ENCODE measurements around the gene EFHD2. TPM values are rescaled to one million over a fixed set of nuclear protein-coding genes. Genes with fewer than 3 reads are reported as not detected.
A peak's percentile ranks its signal among the peaks of the same experiment; 100 is the strongest.
"Not testable (repeated sequence)": the region's sequence is repeated elsewhere in the genome, so short reads cannot be mapped to it uniquely, and the experiment has no call there.

The EFHD2 gene
- total RNA-seq, 1 donor from 2014 or later, result 64.3 TPM

DNA sequence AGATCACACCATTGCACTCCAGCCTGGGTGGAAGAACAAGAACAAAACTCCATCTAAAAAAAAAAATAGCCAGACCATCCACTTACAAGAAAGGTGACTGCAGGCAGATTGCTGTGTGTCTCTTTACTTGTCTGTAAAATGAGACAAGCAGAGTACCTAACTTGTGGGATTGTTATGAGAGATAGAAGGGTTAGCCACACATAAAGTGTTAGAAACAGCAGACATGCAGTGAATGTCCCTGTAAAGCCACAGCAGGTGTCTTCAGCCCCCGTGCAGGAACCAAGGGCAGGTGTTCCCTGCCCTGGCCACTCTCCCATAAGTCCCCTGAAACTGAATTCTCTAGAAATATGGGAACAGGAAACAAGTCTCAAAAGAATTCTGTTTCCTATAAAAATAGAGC is 40.8 kb upstream of the EFHD2 start:
- H3K4me3 ChIP-seq, result no peak overlapping the region
- ATAC-seq (no peak), DNase-seq (no peak)
- H3K4me1 ChIP-seq, result peaks cover 11% of the 10 kb centered on the region
- no peak overlapping the region for H3K27ac ChIP-seq
- H3K9me3 ChIP-seq, result no peaks in the 10 kb centered on the region
- no peaks in the 10 kb centered on the region for H3K27me3 ChIP-seq
- TF ChIP-seq, protein P1, sequence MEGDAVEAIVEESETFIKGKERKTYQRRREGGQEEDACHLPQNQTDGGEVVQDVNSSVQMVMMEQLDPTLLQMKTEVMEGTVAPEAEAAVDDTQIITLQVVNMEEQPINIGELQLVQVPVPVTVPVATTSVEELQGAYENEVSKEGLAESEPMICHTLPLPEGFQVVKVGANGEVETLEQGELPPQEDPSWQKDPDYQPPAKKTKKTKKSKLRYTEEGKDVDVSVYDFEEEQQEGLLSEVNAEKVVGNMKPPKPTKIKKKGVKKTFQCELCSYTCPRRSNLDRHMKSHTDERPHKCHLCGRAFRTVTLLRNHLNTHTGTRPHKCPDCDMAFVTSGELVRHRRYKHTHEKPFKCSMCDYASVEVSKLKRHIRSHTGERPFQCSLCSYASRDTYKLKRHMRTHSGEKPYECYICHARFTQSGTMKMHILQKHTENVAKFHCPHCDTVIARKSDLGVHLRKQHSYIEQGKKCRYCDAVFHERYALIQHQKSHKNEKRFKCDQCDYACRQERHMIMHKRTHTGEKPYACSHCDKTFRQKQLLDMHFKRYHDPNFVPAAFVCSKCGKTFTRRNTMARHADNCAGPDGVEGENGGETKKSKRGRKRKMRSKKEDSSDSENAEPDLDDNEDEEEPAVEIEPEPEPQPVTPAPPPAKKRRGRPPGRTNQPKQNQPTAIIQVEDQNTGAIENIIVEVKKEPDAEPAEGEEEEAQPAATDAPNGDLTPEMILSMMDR (IDR thresholded peaks at IDR 0.05), result no peak
- H3K36me3 ChIP-seq, result no peaks in the 10 kb centered on the region
- intact Hi-C loops (cut with DNase I), result no loop called here

DNA sequence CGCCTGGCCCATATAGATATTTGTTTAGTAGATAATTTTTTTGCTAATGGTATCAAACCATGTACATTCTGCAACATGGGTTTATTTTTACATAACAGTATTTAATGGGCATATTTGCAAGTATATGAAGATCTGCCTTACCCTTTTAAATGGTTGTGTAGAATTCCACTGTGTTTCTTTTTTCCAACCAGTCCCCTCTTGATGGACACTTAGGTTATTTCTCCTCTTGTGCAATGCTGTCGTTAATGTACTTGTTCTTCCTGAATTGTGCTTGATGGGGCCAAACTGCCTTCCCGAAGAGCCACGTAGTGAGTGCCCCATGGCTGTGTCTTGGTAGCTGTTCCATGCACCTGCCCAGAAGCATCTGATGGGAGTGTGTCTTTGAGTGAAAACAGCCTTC is 39.4 kb upstream of the EFHD2 start:
- intact Hi-C loops (cut with DNase I), result no loop called here
- no peak for ATAC-seq

DNA sequence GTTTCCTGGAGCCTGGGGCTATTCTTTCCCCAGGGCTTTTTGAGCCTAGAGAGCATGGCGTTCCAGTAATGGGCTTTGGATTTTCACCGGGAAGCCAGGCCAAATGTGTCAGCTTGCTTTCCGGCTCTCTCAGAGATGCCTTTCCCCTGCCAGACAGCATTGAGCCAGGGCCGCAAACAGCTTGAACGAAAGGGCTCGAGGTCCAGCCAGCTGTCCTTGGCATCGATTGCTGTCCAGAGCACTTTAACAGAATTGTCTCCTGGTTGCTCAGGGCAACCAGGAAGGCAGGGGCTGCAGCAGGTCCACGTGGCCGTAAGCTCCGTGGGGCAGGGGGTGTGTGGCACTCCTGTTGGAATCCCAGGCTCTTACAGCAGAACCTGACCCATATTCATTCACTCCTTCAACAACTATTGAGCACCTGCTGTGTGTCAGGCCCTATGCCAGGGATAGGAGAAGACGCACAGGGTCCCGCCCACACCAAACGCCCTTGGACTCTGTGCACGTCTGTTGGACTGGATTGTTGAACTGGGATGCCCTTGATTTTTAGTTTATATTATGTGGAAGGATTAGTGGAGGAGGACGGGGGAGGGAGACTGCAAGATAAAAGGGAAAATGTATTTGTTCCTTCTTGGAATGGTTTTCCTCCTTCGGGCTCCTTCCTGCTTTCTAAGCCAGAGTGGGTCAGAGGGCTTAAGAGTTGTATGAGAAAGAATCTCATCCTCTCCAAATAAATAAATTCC is 38.7 kb upstream of the EFHD2 start:
- H3K27me3 ChIP-seq, result no peaks in the 10 kb centered on the region
- intact Hi-C loops (cut with DNase I), result no loop called here
- no peak for DNase-seq
- no peaks in the 10 kb centered on the region for H3K9me3 ChIP-seq
- ATAC-seq, result peak; percentile 35
- H3K27ac ChIP-seq, result no peak overlapping the region
- no peak overlapping the region for H3K4me3 ChIP-seq
- TF ChIP-seq, protein P1 (IDR thresholded peaks at IDR 0.05), result no peak
- no peaks in the 10 kb centered on the region for H3K36me3 ChIP-seq
- peaks cover 11% of the 10 kb centered on the region for H3K4me1 ChIP-seq

More for the DNA sequence above, 39.4 kb upstream of the EFHD2 start:
- DNase-seq, result no peak
- Histone ChIP-seq H3K27me3 (no peaks in the 10 kb centered on the region), H3K4me1 (peaks cover 11% of the 10 kb centered on the region), H3K27ac (no peak overlapping the region), H3K36me3 (no peaks in the 10 kb centered on the region), H3K4me3 (no peak overlapping the region), H3K9me3 (no peaks in the 10 kb centered on the region)
- TF ChIP-seq, protein P1 (IDR thresholded peaks at IDR 0.05), result no peak

DNA sequence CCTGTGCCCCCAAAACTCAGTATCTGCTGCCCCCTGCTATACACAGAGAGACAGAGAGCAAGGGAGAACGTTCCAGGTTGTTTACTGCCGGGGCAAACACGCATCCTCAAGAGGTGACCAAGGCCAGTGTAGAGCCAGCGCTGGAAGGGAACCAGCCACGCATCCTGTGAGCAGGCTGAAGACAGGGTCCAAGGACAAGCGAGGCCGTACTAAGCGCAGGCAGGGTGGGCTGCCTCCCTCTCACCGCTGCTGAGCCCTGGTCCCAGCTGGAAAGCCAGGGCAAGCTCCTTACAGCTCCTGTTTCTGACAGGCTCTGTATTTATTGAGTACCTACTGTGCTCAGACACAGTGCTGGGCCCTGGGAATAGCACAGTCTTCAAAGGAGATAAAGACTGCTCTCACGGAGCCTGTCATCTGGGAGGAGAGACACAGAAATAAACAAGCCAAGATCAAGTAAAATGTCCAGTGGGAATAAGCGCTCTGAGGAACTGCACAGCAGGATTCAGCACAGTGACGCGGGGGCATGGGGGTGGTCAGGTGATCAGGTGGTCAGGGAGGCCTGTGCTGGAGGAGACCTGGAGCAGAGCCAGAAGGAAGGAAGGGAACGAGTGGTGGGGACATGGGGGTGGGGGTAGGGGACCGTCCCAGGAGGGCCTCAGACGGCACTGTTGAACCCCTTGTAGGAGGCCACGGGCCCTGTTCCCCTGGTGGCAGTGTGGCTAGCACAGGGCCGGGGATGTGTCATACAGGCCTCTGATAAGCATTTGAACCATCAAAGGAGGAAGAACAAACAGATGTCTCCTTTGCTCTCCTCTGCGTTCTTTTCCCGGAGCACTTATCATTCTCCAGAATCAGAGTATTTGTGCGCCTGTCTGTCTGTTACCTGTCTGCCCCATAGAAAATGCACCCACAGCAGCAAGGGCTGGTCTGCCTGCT is 37.8 kb upstream of the EFHD2 start:
- intact Hi-C loops (cut with DNase I), result no loop called here
- TF ChIP-seq, protein P1 (IDR thresholded peaks at IDR 0.05), result no peak
- H3K27ac ChIP-seq, result no peak overlapping the region
- H3K27me3 ChIP-seq, result no peaks in the 10 kb centered on the region
- ATAC-seq (peak; percentile 17), DNase-seq (no peak)
- no peaks in the 10 kb centered on the region for H3K36me3 ChIP-seq
- H3K9me3 ChIP-seq, result no peaks in the 10 kb centered on the region
- peaks cover 11% of the 10 kb centered on the region for H3K4me1 ChIP-seq
- H3K4me3 ChIP-seq, result no peak overlapping the region

DNA sequence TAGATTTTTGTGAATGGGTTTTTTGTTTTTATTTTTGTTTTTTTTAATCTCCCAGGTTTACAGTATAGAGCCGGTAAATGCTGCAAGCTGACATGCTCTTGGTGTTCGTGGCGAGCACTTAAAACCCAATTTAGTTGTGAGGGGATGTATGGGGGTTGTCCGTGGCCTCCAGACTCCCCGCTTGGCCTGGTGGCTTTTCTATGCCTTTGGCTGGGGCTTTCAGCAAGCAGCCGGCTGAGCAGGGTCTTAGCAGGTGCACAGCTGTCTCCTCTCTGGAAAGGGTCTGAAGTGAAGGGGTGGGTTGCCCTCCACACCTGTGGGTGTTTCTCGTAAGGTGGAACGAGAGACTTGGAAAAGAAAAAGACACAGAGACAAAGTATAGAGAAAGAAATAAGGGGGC is 31.0 kb upstream of the EFHD2 start:
- Histone ChIP-seq H3K4me3 (no peak overlapping the region), H3K4me1 (no peaks in the 10 kb centered on the region), H3K36me3 (no peaks in the 10 kb centered on the region), H3K27me3 (no peaks in the 10 kb centered on the region), H3K9me3 (no peaks in the 10 kb centered on the region), H3K27ac (no peak overlapping the region)
- DNase-seq, result no peak
- no peak for ATAC-seq
- intact Hi-C loops (cut with DNase I), result no loop called here
- TF ChIP-seq, protein P1 (IDR thresholded peaks at IDR 0.05), result no peak

DNA sequence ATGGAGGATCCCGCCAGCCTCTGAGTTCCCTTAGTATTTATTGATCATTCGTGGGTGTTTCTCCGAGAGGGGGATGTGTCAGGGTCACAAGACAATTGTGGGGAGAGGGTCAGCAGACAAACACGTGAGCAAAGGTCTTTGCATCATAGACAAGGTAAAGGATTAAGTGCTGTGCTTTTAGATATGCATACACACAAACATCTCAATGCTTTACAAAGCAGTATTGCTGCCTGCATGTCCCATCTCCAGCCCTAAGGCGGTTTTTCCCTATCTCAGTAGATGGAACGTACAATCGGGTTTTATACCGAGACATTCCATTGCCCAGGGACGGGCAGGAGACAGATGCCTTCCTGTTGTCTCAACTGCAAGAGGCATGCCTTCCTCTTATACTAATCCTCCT is 30.5 kb upstream of the EFHD2 start:
- ATAC-seq; intact Hi-C loops (cut with DNase I); H3K9me3 ChIP-seq; H3K27ac ChIP-seq; H3K27me3 ChIP-seq; DNase-seq; H3K4me3 ChIP-seq; H3K36me3 ChIP-seq; H3K4me1 ChIP-seq: not testable (repeated sequence)

Measured in upper lobe of right lung (tissue), 1 donor.